A549 (cell line): ENCODE results near the gene MYEOV.

ENCODE experiments used
- ATOH8 ChIP-seq: fragments of 250-450 bp; sonication (Bioruptor Pico); IDR thresholded peaks from 2 replicates; pipeline ENCODE4 v1.5.0; 2020; ENCODE audit warnings: low read depth, mild to moderate bottlenecking, moderate library complexity
- CTCF ChIP-seq: fragments of >200 bp; sonication (Bioruptor Twin); formaldehyde crosslinking; IDR thresholded peaks from 3 replicates; pipeline ENCODE4 v1.5.1; 2016
- EP300 ChIP-seq, 2 experiments: fragments of >200 bp; sonication (Bioruptor Twin); formaldehyde crosslinking; IDR thresholded peaks; 2 replicates in 1 of 2; 3 replicates in 1 of 2; pipeline ENCODE4 v1.6.1; 2016 to 2017
- FOXS1 ChIP-seq: fragments of 250-450 bp; sonication (Bioruptor Pico); IDR thresholded peaks from 2 replicates; pipeline ENCODE4 v1.5.0; 2020; ENCODE audit warnings: mild to moderate bottlenecking, moderate library complexity
- HOXA7 ChIP-seq: fragments of 250-450 bp; sonication (Bioruptor Pico); IDR thresholded peaks from 2 replicates; pipeline ENCODE4 v1.5.0; 2020; ENCODE audit warnings: mild to moderate bottlenecking, moderate library complexity
- MAX ChIP-seq: IDR thresholded peaks from 2 replicates; pipeline ENCODE4 v1.6.1; 2012
- POLR2A ChIP-seq: IDR thresholded peaks from 2 replicates; pipeline ENCODE4 v1.6.1; 2012; ENCODE audit warnings: mild to moderate bottlenecking, low read length
- RAD21 ChIP-seq, 2 experiments: fragments of >200 bp in 1 of 2; sonication (Bioruptor Twin) in 1 of 2; formaldehyde crosslinking in 1 of 2; IDR thresholded peaks in 1 of 2; conservative IDR thresholded peaks in 1 of 2; 2 replicates in 1 of 2; 3 replicates in 1 of 2; pipeline ENCODE4 v1.6.1; 2012 to 2018; ENCODE audit warnings: inconsistent platforms in 1 of 2
- SREBF2 ChIP-seq: fragments of 450-650 bp; IDR thresholded peaks from 2 replicates; pipeline ENCODE4 v1.6.1; 2014; ENCODE audit warnings: mild to moderate bottlenecking, moderate library complexity
- USF2 ChIP-seq: fragments of 450-650 bp; IDR thresholded peaks from 2 replicates; pipeline ENCODE4 v1.6.1; 2014; ENCODE audit warnings: antibody characterized with exemption

GRCh38 chr11:69308491-69308911 is 14.5 kb downstream of the MYEOV start:
- no peak for TF ChIP-seq CTCF
- TF ChIP-seq USF2 = no peak
- TF ChIP-seq POLR2A = no peak
- TF ChIP-seq SREBF2 = no peak
- TF ChIP-seq MAX = no peak
- no peak for TF ChIP-seq HOXA7
- no peak for TF ChIP-seq RAD21 (conservative IDR thresholded peaks at IDR 0.05 in 1 of 2, IDR thresholded peaks at IDR 0.05 in 1 of 2)
- no peak for TF ChIP-seq EP300 (IDR thresholded peaks at IDR 0.05)
- TF ChIP-seq FOXS1 (CRISPR knock-in tag) = no peak
- TF ChIP-seq ATOH8 (CRISPR knock-in tag) = no peak
